ENCODE results near the gene SCO2. TPM values are rescaled to one million over a fixed set of nuclear protein-coding genes. Genes with fewer than 3 reads are reported as not detected.

SCO2 gene
- total RNA-seq, 2 donors from 2014 or later: 0.89 to 2.3 TPM

GRCh38 chr22:50547263-50547985 lies 22.0 kb upstream of the SCO2 start:
- Histone ChIP-seq H3K4me1 (ENCODE audit: control insufficient read depth, insufficient read depth, low read length) (no peaks in the 10 kb centered on the region), H3K4me3 (ENCODE audit: low read length) (no peak overlapping the region), H3K9me3 (ENCODE audit: control insufficient read depth, low read length) (no peaks in the 10 kb centered on the region), H3K36me3 (ENCODE audit: control insufficient read depth, insufficient read depth, low read length) (no peaks in the 10 kb centered on the region), H3K9ac (ENCODE audit: extremely low read depth, low read length, poor library complexity, severe bottlenecking) (no peak overlapping the region), H3K27ac (ENCODE audit: low read depth, low read length) (no peak overlapping the region), H3K27me3 (ENCODE audit: control insufficient read depth, insufficient read depth, low read length, poor library complexity, severe bottlenecking) (peaks cover 14% of the 10 kb centered on the region)
- Mint-ChIP-seq H3K27me3 (ENCODE audit: insufficient read depth) (peaks cover 18% of the 10 kb centered on the region), H3K4me3 (no peak overlapping the region), H3K4me1 (peaks cover 3% of the 10 kb centered on the region), H3K27ac (no peak overlapping the region), H3K9me3 (no peaks in the 10 kb centered on the region), H3K36me3 (ENCODE audit: low read depth) (no peaks in the 10 kb centered on the region)
- WGBS, 2 experiments (ENCODE audit: insufficient coverage in 1 of 2, insufficient read length in 1 of 2): 93 to 97% methylated on average over 8 to 35 of the region's 35 CpGs
- no peak for DNase-seq
- no peak for TF ChIP-seq CTCF (conservative IDR thresholded peaks at IDR 0.05)

- Histone ChIP-seq H3K4me3 (ENCODE audit: low read length) (no peak overlapping the region), H3K36me3 (ENCODE audit: control insufficient read depth, insufficient read depth, low read length) (no peaks in the 10 kb centered on the region), H3K4me1 (ENCODE audit: control insufficient read depth, insufficient read depth, low read length) (no peaks in the 10 kb centered on the region), H3K27me3 (ENCODE audit: control insufficient read depth, insufficient read depth, low read length, poor library complexity, severe bottlenecking) (peaks cover 14% of the 10 kb centered on the region), H3K9ac (ENCODE audit: extremely low read depth, low read length, poor library complexity, severe bottlenecking) (no peak overlapping the region), H3K27ac (ENCODE audit: low read depth, low read length) (no peak overlapping the region), H3K9me3 (ENCODE audit: control insufficient read depth, low read length) (no peaks in the 10 kb centered on the region)
- Mint-ChIP-seq H3K4me3 (no peak overlapping the region), H3K36me3 (ENCODE audit: low read depth) (no peaks in the 10 kb centered on the region), H3K9me3 (no peaks in the 10 kb centered on the region), H3K27me3 (ENCODE audit: insufficient read depth) (peaks cover 13% of the 10 kb centered on the region), H3K27ac (no peak overlapping the region), H3K4me1 (peaks cover 3% of the 10 kb centered on the region)
- 95 to 96% methylated on average over 66 to 77 of the region's 78 CpGs for WGBS, 2 experiments (ENCODE audit: insufficient coverage in 1 of 2, insufficient read length in 1 of 2)
- peak; percentile 45 for DNase-seq
- TF ChIP-seq CTCF (conservative IDR thresholded peaks at IDR 0.05): no peak
Observed at GRCh38 chr22:50546326-50547262, 21.2 kb upstream of the SCO2 start.

- H3K27me3 Mint-ChIP-seq (ENCODE audit: insufficient read depth): peaks cover 13% of the 10 kb centered on the region
- H3K4me3 ChIP-seq (ENCODE audit: low read length): no peak within 1 kb of the TSS
- no peak within 1 kb of the TSS for H3K27ac Mint-ChIP-seq
- H3K9me3 Mint-ChIP-seq: no peaks in the 10 kb centered on the region
- peaks cover 14% of the 10 kb centered on the region for H3K27me3 ChIP-seq (ENCODE audit: control insufficient read depth, insufficient read depth, low read length, poor library complexity, severe bottlenecking)
- H3K4me1 ChIP-seq (ENCODE audit: control insufficient read depth, insufficient read depth, low read length): no peaks in the 10 kb centered on the region
- peak; percentile 10 for TF ChIP-seq CTCF (conservative IDR thresholded peaks at IDR 0.05)
- no peaks in the 10 kb centered on the region for H3K9me3 ChIP-seq (ENCODE audit: control insufficient read depth, low read length)
- no peaks in the 10 kb centered on the region for H3K36me3 ChIP-seq (ENCODE audit: control insufficient read depth, insufficient read depth, low read length)
- no peak within 1 kb of the TSS for H3K27ac ChIP-seq (ENCODE audit: low read depth, low read length)
- WGBS, 2 experiments (ENCODE audit: insufficient coverage in 1 of 2, insufficient read length in 1 of 2): 91 to 96% methylated on average over 10 of the region's 10 CpGs
- H3K36me3 Mint-ChIP-seq (ENCODE audit: low read depth): no peaks in the 10 kb centered on the region
- H3K4me1 Mint-ChIP-seq: peaks cover 7% of the 10 kb centered on the region
- H3K4me3 Mint-ChIP-seq: no peak within 1 kb of the TSS
- H3K9ac ChIP-seq (ENCODE audit: extremely low read depth, low read length, poor library complexity, severe bottlenecking): no peak within 1 kb of the TSS
- no peak for DNase-seq
Observed at GRCh38 chr22:50545522-50546325, 20.3 kb upstream of the SCO2 start, which contains the start of gene KLHDC7B. KLHDC7B (plus strand) TSS chr22:50545899; CDS start chr22:50546244, 345 bp downstream.
